ENCODE data around the gene ITSN1.

DNA sequence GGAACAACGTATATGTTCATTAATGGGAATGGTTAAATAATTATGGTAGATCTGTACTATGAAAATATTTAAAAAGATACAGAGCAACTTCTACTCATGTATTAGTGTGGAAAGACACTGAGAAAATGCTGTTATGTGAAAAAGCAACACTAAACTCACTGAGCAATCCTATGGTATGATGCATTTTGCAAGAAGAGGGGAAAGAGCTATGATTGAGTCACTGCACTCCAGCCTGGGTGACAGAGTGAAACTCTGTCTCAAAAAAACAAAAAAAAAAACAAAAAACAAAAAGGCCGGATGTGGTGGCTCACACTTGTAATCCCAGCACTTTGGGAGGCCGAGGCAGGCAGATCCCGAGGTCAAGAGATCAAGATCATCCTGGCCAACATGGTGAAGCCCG, 228.9 kb downstream of the ITSN1 start:
- TF ChIP-seq CTCF (IDR thresholded peaks at IDR 0.05): no peak
- no peak for TF ChIP-seq POLR2A (IDR thresholded peaks at IDR 0.05)
